ENCODE data around the gene RAB42. TPM values are rescaled to one million over a fixed set of nuclear protein-coding genes. Genes with fewer than 3 reads are reported as not detected.

Gene RAB42
- total RNA-seq, 1 experiment from 2014 or later = 12.6 TPM

GRCh38 chr1:28579401-28579800, 12.7 kb upstream of the RAB42 start (continued):
- TF ChIP-seq USF2 (CRISPR knock-in tag; IDR thresholded peaks at IDR 0.05) = no peak
- no peak for TF ChIP-seq GTF2I (CRISPR knock-in tag; conservative IDR thresholded peaks at IDR 0.05)
- TF ChIP-seq NR3C1 (CRISPR knock-in tag; conservative IDR thresholded peaks at IDR 0.05; ENCODE audit: low read depth) = no peak

- TF ChIP-seq TCF7 (CRISPR knock-in tag; IDR thresholded peaks at IDR 0.05; ENCODE audit: low read depth) (no peak), NR2C2 (CRISPR knock-in tag; IDR thresholded peaks at IDR 0.05) (no peak), FOXP4 (CRISPR knock-in tag; IDR thresholded peaks at IDR 0.05) (no peak), ZNF396 (CRISPR knock-in tag; IDR thresholded peaks at IDR 0.05; ENCODE audit: borderline replicate concordance) (no peak), E2F4 (CRISPR knock-in tag; IDR thresholded peaks at IDR 0.05; ENCODE audit: borderline replicate concordance, low read depth) (no peak), ZNF512 (CRISPR knock-in tag; IDR thresholded peaks at IDR 0.05; ENCODE audit: borderline replicate concordance) (no peak), FOXJ3 (CRISPR knock-in tag; IDR thresholded peaks at IDR 0.05; ENCODE audit: borderline replicate concordance) (no peak), RORB (CRISPR knock-in tag; IDR thresholded peaks at IDR 0.05) (no peak)
- CTCF ChIA-PET = interaction anchor here (0.7 to 2.4 kb wide), 8 partner anchors 22 to 333 kb away, joined by 3 to 19 read pairs (median 4); partner anchors contain the start of genes TRNAU1AP and YTHDF2
These were observed 11.1 kb upstream of the RAB42 start for GRCh38 chr1:28580722-28581530.

GRCh38 chr1:28581531-28582247, 10.4 kb upstream of the RAB42 start:
- ChIA-PET POLR2A (interaction anchor here (0.6 to 2.6 kb wide), 31 partner anchors 9 to 600 kb away, joined by 3 to 22 read pairs (median 5); partner anchors contain the start of genes ATP5IF1, MED18, OPRD1 and PHACTR4), CTCF (interaction anchor here (0.5 to 2.4 kb wide), 10 partner anchors 21 to 334 kb away, joined by 3 to 19 read pairs (median 3); partner anchors contain the start of genes TRNAU1AP and YTHDF2)
- Mint-ChIP-seq H3K27ac (peak overlapping the region; percentile 83; the same call in 1 of the 2 replicates), H3K27me3 (ENCODE audit: low read depth) (no peaks in the 10 kb centered on the region), H3K36me3 (peaks cover 40% of the 10 kb centered on the region), H3K4me3 (peak overlapping the region; percentile 92), H3K9me3 (no peaks in the 10 kb centered on the region), H3K4me1 (peaks cover 24% of the 10 kb centered on the region)
- ATAC-seq = peak; percentile 73
- peak; percentile 95 for DNase-seq (ENCODE audit: low spot score)
- no peak for TF ChIP-seq ZNF425 (CRISPR knock-in tag; conservative IDR thresholded peaks at IDR 0.05)
- TF ChIP-seq JUN (CRISPR knock-in tag; IDR thresholded peaks at IDR 0.05) = peak; percentile 89; the same call in 1 of the 2 replicates
- TF ChIP-seq NFE2L1 (CRISPR knock-in tag; IDR thresholded peaks at IDR 0.05) = peak; percentile 70; the same call in 1 of the 2 replicates
- 0 out of 2 replicates have a peak, but pooled peaks have one; percentile 42 for TF ChIP-seq ATF6 (CRISPR knock-in tag; IDR thresholded peaks at IDR 0.05)
- peak; percentile 93 for TF ChIP-seq ZNF232 (CRISPR knock-in tag; IDR thresholded peaks at IDR 0.05)
- TF ChIP-seq FOXP1 (CRISPR knock-in tag; IDR thresholded peaks at IDR 0.05; ENCODE audit: borderline replicate concordance) = peak; percentile 97
- peak; percentile 90; the same call in 1 of the 2 replicates for TF ChIP-seq MLX (CRISPR knock-in tag; IDR thresholded peaks at IDR 0.05)
- no peak for TF ChIP-seq ZNF263 (CRISPR knock-in tag; IDR thresholded peaks at IDR 0.05; ENCODE audit: low read depth)

More at GRCh38 chr1:28580722-28581530, 11.1 kb upstream of the RAB42 start:
- Mint-ChIP-seq H3K9me3 (no peaks in the 10 kb centered on the region), H3K27ac (peak overlapping the region; percentile 83), H3K27me3 (ENCODE audit: low read depth) (no peaks in the 10 kb centered on the region), H3K36me3 (peaks cover 40% of the 10 kb centered on the region), H3K4me1 (peaks cover 20% of the 10 kb centered on the region), H3K4me3 (peak overlapping the region; percentile 92)
- POLR2A ChIA-PET = interaction anchor here (0.6 to 2.6 kb wide), 30 partner anchors 9 to 601 kb away, joined by 3 to 22 read pairs (median 4); partner anchors contain the start of genes ATP5IF1, MED18, OPRD1 and PHACTR4
- ATAC-seq = no peak
- DNase-seq (ENCODE audit: low spot score) = peak; percentile 37

Data from WTC11 (cell line).